ENCODE results near the gene BCAR3.

DNA sequence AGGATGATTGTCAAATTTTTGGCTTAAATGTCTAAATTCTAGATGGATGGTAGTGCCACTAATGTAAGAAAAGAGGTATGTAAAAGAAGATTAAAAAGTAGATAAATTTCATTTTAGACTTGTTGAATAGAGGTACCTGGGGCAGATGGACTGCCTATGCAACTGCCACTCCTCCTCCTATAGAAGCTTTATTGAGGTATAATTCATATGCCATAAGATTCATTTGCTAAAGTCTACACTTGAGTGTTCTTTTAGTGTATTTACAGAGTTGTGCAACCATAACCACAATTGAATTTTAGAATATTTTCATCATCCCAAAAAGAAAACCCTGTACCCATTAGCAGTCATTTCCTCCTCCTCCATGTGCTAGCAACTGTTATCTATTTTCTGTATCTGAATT lies 163.1 kb downstream of the BCAR3 start:
- no peak for TF ChIP-seq CTCF (IDR thresholded peaks at IDR 0.05)
- no peak for TF ChIP-seq POLR2A (IDR thresholded peaks at IDR 0.05)
